Ishikawa (cell line): ENCODE data around the gene VAV3.

ENCODE experiments used
- EGR1 ChIP-seq: IDR thresholded peaks from 2 replicates; pipeline ENCODE4 v1.6.1; 2012
- EP300 ChIP-seq: IDR thresholded peaks from 2 replicates; pipeline ENCODE4 v1.6.1; 2012; ENCODE audit warnings: borderline replicate concordance
- MAX ChIP-seq: IDR thresholded peaks from 2 replicates; pipeline ENCODE4 v1.6.1; 2012
- NFIC ChIP-seq: IDR thresholded peaks from 2 replicates; pipeline ENCODE4 v1.6.1; 2012
- RAD21 ChIP-seq: IDR thresholded peaks from 2 replicates; pipeline ENCODE4 v1.6.1; 2012; ENCODE audit warnings: low read depth
- REST ChIP-seq: IDR thresholded peaks from 2 replicates; pipeline ENCODE4 v1.6.1; 2012; ENCODE audit warnings: low read depth, mild to moderate bottlenecking
- TAF1 ChIP-seq: IDR thresholded peaks from 2 replicates; pipeline ENCODE4 v1.6.1; 2012; ENCODE audit warnings: low read depth, mild to moderate bottlenecking
- YY1 ChIP-seq: IDR thresholded peaks from 2 replicates; pipeline ENCODE4 v1.6.1; 2012; ENCODE audit warnings: low read depth
- ZBTB7A ChIP-seq: IDR thresholded peaks from 2 replicates; pipeline ENCODE4 v1.6.1; 2012; ENCODE audit warnings: low read depth

GRCh38 chr1:107588321-107588720 is 376.7 kb downstream of the VAV3 start:
- TF ChIP-seq YY1 (no peak), EGR1 (no peak), MAX (no peak), RAD21 (no peak), ZBTB7A (no peak), NFIC (no peak), EP300 (no peak), TAF1 (no peak), REST (no peak)
